Measurements from ENCODE around the gene PPP2R2B.

DNA sequence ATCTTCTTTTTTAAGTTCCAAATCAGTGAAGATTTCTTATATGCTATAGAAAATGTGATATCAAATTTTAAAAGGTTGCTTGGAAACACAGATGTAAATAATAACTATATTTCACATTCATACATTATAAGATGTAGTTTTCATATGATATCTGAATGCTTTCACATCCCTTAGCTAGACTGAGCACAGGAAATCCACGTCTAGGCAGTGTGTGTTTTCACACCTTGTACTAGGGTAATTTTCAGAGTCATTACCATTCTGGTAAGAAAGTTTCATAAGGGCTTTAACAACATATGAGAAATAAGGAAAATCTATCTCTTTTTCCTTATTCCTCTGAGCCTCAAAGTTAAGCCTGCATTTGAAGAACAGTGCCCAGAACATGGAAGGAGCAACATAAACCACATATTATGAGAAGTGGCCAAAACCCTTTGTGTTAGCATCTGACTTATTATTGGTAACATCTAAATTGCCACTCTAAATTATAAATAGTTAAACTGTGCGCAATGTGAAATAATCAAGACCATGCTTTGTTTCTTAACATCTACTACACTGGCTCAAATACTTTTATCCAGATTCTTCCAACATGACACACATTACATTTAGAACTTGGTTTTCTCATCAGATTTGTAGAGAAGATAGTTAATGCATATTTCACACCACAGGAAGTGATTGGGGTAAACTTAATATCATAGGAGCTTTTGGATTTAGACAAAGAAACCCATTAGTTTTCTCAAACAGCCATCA lies 113.3 kb downstream of the PPP2R2B start:
- no peak for TF ChIP-seq POLR2A (IDR thresholded peaks at IDR 0.05; ENCODE audit: extremely low read depth, insufficient read length)
- TF ChIP-seq, protein P1, sequence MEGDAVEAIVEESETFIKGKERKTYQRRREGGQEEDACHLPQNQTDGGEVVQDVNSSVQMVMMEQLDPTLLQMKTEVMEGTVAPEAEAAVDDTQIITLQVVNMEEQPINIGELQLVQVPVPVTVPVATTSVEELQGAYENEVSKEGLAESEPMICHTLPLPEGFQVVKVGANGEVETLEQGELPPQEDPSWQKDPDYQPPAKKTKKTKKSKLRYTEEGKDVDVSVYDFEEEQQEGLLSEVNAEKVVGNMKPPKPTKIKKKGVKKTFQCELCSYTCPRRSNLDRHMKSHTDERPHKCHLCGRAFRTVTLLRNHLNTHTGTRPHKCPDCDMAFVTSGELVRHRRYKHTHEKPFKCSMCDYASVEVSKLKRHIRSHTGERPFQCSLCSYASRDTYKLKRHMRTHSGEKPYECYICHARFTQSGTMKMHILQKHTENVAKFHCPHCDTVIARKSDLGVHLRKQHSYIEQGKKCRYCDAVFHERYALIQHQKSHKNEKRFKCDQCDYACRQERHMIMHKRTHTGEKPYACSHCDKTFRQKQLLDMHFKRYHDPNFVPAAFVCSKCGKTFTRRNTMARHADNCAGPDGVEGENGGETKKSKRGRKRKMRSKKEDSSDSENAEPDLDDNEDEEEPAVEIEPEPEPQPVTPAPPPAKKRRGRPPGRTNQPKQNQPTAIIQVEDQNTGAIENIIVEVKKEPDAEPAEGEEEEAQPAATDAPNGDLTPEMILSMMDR (IDR thresholded peaks at IDR 0.05; ENCODE audit: low read depth, low read length): no peak
